NCI-H226 (cell line): Measurements from ENCODE around the gene POU3F4.

ENCODE experiments used
- DNase-seq: peaks from one replicate; pipeline ENCODE4 v3.0.0-alpha.2; 2015

POU3F4 gene

DNA sequence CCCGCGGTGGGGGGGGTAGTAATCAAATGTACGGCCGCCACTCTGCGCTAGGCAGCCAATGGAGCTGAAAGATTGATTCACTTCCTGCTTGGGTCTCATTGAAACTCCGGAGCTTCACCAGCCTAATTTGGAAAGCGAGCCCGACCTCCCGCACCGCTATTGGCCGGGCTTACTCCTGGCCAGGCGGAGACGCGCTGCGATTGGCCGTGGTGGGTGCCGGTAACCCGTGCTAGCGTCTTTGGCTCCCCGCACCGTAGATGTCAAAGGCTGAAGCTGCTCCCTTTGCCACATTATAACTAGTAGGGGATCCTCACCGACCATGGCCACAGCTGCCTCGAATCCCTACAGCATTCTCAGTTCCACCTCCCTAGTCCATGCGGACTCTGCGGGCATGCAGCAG lies at the start of gene POU3F4:
Gene POU3F4 (plus strand): TSS at position 285 of the 400 bp plus-strand sequence. CDS start 35 bp downstream, at position 320.
- DNase-seq = no peak

- no peak for DNase-seq
Observed at GRCh38 chrX:83469551-83469950, 38.5 kb upstream of the POU3F4 start.

DNA sequence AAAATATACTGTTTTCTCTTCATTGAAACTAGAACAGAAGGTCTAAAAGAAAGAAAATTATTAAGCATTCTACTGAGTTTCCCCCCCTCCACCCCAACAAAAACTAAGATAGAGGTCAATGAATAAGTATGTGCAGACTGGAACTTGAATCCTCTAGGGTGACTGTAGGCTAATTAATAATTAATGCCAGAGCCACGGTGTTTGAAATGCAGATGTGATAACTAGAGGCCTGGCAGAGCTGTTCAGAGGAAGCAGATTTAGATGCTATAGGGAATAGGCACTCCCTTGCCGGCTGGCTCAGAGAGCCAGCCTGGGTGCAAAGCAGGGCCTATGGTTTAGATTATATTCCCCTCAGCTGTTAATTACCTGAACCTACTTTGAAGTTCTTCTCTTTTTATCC lies 12.2 kb upstream of the POU3F4 start:
- no peak for DNase-seq

GRCh38 chrX:83501003-83501402 lies 7.1 kb upstream of the POU3F4 start:
- DNase-seq = no peak

DNA sequence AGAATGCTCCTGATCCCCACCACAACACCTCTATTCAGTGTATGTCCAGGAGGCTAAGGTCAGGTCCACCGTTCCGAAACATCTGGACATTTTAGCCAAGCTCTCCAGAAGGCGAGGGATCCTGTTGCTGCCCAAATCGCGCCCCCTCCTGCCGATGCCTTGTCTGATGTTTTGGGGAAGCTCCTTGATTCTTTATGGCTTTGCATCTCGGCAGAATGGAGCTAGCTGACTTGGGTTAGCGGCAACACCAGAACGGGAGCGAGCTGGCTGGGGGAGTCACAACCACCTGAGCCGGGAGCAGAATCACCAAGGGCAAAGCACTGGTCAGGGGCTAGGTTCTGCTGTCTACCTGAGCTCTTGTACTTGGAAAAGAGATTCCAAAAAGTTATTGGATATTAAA lies 6.6 kb upstream of the POU3F4 start:
- DNase-seq = no peak

DNA sequence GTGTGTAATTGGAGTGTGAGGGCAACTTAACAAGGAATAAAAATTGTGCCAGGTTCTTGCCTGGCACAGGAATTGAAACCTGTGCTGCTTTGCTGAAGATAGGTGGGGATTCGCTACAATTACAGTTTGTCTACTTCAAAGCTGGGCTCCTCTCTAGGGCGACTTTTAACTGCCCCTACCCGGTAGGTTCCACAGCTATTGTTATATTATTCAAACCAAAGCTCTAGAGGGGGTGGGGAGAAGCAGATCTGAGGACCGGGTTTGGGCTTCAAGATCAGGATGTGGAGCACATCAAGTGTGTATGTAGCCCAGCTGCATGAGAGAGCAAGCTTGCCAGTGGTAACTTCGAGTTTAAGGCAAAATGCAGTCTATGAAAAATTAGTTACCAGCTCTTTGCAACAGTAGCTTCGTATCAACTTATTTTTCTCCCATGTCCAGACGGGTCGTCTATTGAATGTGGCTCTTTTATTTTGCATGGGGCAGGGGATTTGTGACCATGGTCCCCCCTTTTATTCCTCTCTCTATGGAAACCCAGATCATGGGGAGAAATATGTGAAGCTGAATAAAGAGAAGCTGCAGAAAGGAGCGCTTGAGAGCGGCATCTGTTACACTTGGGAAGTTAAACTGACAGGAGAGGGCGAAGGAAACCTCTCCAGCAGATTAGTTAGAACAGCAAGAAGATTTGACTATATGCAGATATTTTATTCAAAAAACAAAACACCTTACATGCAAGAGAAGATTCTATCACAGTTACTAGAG lies 3.2 kb upstream of the POU3F4 start:
- DNase-seq = no peak

DNA sequence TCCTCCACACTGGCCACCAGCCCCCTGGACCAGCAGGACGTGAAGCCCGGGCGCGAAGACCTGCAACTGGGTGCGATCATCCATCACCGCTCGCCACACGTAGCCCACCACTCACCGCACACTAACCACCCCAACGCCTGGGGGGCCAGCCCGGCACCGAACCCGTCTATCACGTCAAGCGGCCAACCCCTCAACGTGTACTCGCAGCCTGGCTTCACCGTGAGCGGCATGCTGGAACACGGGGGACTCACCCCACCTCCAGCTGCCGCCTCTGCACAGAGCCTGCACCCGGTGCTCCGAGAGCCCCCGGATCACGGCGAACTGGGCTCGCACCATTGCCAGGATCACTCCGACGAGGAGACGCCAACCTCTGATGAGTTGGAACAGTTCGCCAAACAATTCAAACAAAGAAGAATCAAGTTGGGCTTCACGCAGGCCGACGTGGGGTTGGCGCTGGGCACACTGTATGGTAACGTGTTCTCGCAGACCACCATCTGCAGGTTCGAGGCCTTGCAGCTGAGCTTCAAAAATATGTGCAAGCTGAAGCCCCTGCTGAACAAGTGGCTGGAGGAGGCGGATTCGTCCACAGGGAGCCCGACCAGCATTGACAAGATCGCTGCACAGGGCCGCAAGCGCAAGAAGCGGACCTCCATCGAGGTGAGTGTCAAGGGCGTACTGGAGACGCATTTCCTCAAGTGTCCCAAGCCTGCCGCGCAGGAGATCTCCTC lies 600 bp downstream of the POU3F4 start:
- DNase-seq = no peak

- no peak for DNase-seq
Observed at GRCh38 chrX:83509254-83509801, 1.2 kb downstream of the POU3F4 start.

DNA sequence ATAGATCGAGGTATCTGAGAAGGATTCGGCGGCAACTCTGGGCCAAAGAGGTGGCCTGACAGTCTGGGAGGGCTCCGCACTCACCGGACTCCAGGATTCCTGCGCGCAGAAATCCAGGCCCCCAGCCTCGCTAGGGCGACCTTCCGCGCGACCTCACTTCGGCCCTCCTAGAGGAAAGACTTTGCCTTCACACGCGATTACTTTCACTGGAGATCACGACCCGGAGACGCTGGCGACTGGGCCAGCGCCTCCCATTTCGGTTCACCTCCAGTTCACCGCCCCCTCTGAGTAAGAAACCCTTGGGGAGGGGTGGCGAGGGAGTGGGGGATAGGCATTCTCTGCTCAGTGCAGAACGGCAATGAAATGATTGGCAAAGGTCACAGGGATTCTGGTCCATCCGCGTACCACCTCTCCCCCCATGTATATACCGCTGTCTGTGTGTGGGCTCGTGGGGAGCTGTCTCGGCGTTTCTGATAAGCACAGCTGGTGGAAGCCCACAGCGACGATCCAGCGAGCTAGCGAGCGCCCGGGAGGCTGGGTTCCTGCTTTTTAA lies 2.5 kb downstream of the POU3F4 start:
- DNase-seq = no peak

DNA sequence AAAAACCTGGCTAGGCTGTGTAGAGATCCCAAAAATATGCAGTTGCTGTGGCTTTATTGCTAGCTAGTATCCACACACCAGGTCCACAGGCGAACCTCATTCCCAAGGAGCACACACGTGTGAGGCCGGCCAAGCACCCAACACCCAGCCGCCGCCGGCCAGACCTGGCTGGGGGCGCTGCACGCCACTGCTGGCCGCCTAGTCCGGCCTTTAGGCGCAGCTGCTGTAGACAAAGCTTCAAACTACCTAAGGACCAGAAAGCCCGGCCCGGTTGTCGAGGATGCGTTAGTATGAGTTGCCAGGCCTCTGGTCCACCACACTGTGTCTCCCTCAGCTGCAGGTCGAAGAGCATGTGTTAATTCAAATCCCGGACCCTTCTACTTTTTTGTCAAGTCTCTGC lies 3.1 kb downstream of the POU3F4 start:
- no peak for DNase-seq

DNA sequence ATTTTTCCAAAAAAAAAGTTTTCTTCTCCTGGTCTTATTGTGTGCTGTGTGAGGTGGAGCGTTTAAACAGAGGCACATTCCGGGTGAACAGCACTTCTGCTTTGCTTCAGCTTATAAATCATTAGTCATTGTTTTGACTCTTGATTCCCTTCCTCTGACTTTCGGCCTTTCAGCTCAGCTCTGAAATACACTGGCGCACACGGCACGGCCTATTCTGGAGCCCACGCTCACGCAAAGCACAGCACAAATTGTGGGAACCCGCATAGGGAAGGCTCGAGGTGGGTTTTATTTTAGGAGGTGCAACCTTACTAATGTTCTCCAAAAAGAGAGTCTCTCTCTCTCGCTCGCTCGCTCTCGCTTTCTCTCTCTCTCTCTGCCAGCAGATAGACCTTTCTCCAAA lies 4.0 kb downstream of the POU3F4 start:
- DNase-seq = no peak

GRCh38 chrX:83516597-83516996 lies 8.5 kb downstream of the POU3F4 start:
- no peak for DNase-seq

GRCh38 chrX:83521905-83522304 lies 13.8 kb downstream of the POU3F4 start:
- no peak for DNase-seq

DNA sequence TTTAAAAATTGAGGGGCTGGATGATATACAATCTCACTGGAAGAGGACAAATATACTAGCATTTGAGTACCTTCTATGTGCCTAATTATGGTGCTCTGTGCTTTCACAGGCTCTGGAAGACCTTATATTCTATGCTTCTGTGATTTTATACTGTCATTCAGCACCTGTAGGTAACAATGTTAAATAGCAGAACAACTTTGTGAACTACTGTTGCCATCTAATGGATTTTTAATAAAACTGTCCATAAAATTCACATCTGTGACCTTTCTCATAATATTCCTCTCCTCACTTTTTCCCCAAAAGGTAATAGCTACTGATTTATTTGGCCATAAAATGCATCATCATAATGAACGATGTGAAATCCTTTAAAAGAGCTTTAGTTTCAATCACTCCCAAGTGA lies 21.9 kb downstream of the POU3F4 start:
- no peak for DNase-seq

DNA sequence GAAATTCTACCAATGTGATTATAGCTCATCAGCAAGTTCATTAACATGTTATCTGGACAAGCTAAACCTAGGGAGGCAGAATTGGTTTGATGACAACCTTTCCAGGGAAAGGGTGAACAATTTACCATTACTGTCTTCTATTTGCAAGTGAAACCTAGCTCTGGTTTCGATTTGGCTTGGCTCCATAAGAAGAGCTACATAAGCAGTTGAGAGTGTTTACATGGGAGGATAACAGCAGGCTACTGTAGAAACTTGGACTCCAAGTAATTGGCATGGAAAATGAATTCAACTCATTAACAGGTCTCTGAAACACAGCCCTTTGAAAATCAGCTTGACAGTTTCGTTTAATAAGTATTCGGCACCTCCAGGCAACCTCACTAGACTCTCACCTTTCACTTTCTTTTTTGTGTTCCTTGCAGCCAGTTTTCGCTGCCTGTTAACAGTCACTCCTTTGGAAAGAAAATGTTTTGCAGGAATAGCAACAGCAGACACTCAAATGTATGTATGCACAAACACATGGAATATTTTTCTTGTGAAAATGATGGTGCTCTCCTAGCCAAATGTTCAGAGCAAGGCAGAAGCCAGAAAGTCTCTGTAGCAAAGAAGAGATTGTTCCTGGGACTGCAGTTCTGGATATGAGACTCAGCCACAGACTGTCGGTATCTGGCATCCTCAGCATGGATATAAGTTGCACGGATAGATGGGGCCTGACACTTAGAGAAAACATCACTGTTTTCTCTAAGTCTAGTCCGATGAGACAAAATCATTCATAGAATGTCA lies 27.5 kb downstream of the POU3F4 start:
- no peak for DNase-seq
